ENCODE measurements around the gene SLC4A9. TPM values are rescaled to one million over a fixed set of nuclear protein-coding genes. Genes with fewer than 3 reads are reported as not detected.

The SLC4A9 gene
- total RNA-seq (not detected), polyA plus RNA-seq (under 1 TPM in 1 of 3 donors, not detected in 2; 0.30 TPM)
- long read RNA-seq, donor 1: 0 reads
- long read RNA-seq, donor 2: 0 reads
- long read RNA-seq, donor 3: 0 reads
- long read RNA-seq, donor 4: 0 reads
- long read RNA-seq, donor 5: 0 reads
- long read RNA-seq, donor 6: 0 reads
- long read RNA-seq, donor 7: 0 reads
- long read RNA-seq, donor 8: 0 reads
- long read RNA-seq, donor 9: 0 reads
- long read RNA-seq, donor 10: 0 reads

- intact Hi-C loops (cut with DNase I; ENCODE audit: low total_unique reads): no loop called here
- H3K4me1 ChIP-seq: peaks cover 6 to 27% (median 17%) of the 10 kb centered on the region in 4 donors
- TF ChIP-seq CTCF (IDR thresholded peaks at IDR 0.05) (no peak), EP300 (IDR thresholded peaks at IDR 0.05) (no peak), POLR2A (IDR thresholded peaks at IDR 0.05) (no peak), POLR2AphosphoS5 (IDR thresholded peaks at IDR 0.05) (no peak)
Observed at GRCh38 chr5:140360101-140360500, at the start of gene SLC4A9. TSS of gene SLC4A9 (plus strand) at chr5:140360194. CDS start at chr5:140360237, 43 bp downstream.

GRCh38 chr5:140310434-140310833 lies 49.6 kb upstream of the SLC4A9 start:
- TF ChIP-seq EP300 (IDR thresholded peaks at IDR 0.05): no peak
- no peak for TF ChIP-seq POLR2A (IDR thresholded peaks at IDR 0.05)
- TF ChIP-seq CTCF (IDR thresholded peaks at IDR 0.05): no peak
- TF ChIP-seq POLR2AphosphoS5 (IDR thresholded peaks at IDR 0.05): no peak
- intact Hi-C loops (cut with DNase I; ENCODE audit: low total_unique reads): no loop called here
- H3K9me3 ChIP-seq: no peaks in the 10 kb centered on the region
- H3K36me3 ChIP-seq: no peaks in the 10 kb centered on the region
- H3K27me3 ChIP-seq: no peaks in the 10 kb centered on the region
- peaks cover 0 to 26% (median 7%) of the 10 kb centered on the region in 4 donors for H3K4me1 ChIP-seq
- H3K4me3 ChIP-seq: no peak overlapping the region
- WGBS, 5 donors: 62 to 85% (median 78%) methylated on average over 2 of the region's 2 CpGs
- peak overlapping the region in 2 of 5 donors; percentile 52 to 81 for H3K27ac ChIP-seq
- DNase-seq: no peak

More at GRCh38 chr5:140360101-140360500, at the start of gene SLC4A9:
- H3K36me3 ChIP-seq: no peaks in the 10 kb centered on the region
- H3K4me3 ChIP-seq: no peak within 1 kb of the TSS
- no peaks in the 10 kb centered on the region for H3K9me3 ChIP-seq
- no peak within 1 kb of the TSS for H3K27ac ChIP-seq
- WGBS, 5 donors: 74 to 97% (median 89%) methylated on average over 2 of the region's 2 CpGs
- no peak for DNase-seq
- no peaks in the 10 kb centered on the region for H3K27me3 ChIP-seq

- H3K4me1 ChIP-seq: peaks cover 0 to 26% (median 7%) of the 10 kb centered on the region in 4 donors
- intact Hi-C loops (cut with DNase I; ENCODE audit: low total_unique reads): no loop called here
- H3K4me3 ChIP-seq: no peak overlapping the region
- 81 to 89% (median 85%) methylated on average over 5 of the region's 5 CpGs for WGBS, 5 donors
- no peaks in the 10 kb centered on the region for H3K27me3 ChIP-seq
- H3K36me3 ChIP-seq: no peaks in the 10 kb centered on the region
- no peaks in the 10 kb centered on the region for H3K9me3 ChIP-seq
- peak overlapping the region in 4 of 5 donors; percentile 40 to 81 (median 66) for H3K27ac ChIP-seq
- TF ChIP-seq EP300 (IDR thresholded peaks at IDR 0.05) (no peak), CTCF (IDR thresholded peaks at IDR 0.05) (no peak), POLR2AphosphoS5 (IDR thresholded peaks at IDR 0.05) (no peak), POLR2A (IDR thresholded peaks at IDR 0.05) (no peak)
- DNase-seq: no peak
Observed at GRCh38 chr5:140311011-140311467, 49.0 kb upstream of the SLC4A9 start.

- peaks cover 0 to 26% (median 7%) of the 10 kb centered on the region in 4 donors for H3K4me1 ChIP-seq
- no peaks in the 10 kb centered on the region for H3K27me3 ChIP-seq
- intact Hi-C loops (cut with DNase I; ENCODE audit: low total_unique reads): no loop called here
- H3K4me3 ChIP-seq: no peak overlapping the region
- peak; percentile 51 to 54 for DNase-seq
- H3K9me3 ChIP-seq: no peaks in the 10 kb centered on the region
- H3K27ac ChIP-seq: peak overlapping the region; percentile 19 to 81 (median 52)
- TF ChIP-seq POLR2A (IDR thresholded peaks at IDR 0.05) (no peak), POLR2AphosphoS5 (IDR thresholded peaks at IDR 0.05) (peak in 1 of 3 donors; percentile 77), EP300 (IDR thresholded peaks at IDR 0.05) (no peak), CTCF (IDR thresholded peaks at IDR 0.05) (no peak)
- WGBS, 5 donors: 13 to 23% (median 17%) methylated on average over 4 of the region's 4 CpGs
- H3K36me3 ChIP-seq: no peaks in the 10 kb centered on the region
Observed at GRCh38 chr5:140312067-140312790, 47.8 kb upstream of the SLC4A9 start.
